HEK293T (cell line): Measurements from ENCODE around the gene SLC6A5.

Experiments
- ARNT ChIP-seq: fragments of 450-650 bp; IDR thresholded peaks from 2 replicates; pipeline ENCODE4 v1.6.1; 2017; ENCODE audit warnings: mild to moderate bottlenecking
- ELF4 ChIP-seq: fragments of 450-650 bp; IDR thresholded peaks from 2 replicates; pipeline ENCODE4 v1.6.1; 2017; ENCODE audit warnings: antibody characterized with exemption
- FOXA1 ChIP-seq: fragments of 450-650 bp; IDR thresholded peaks from 2 replicates; pipeline ENCODE4 v1.6.1; 2016; ENCODE audit warnings: mild to moderate bottlenecking
- L3MBTL2 ChIP-seq: fragments of 450-650 bp; conservative IDR thresholded peaks from 2 replicates; pipeline ENCODE4 v1.6.1; 2016; ENCODE audit warnings: mild to moderate bottlenecking
- LEF1 ChIP-seq: fragments of 450-650 bp; IDR thresholded peaks from 2 replicates; pipeline ENCODE4 v1.6.1; 2017; ENCODE audit warnings: mild to moderate bottlenecking, borderline replicate concordance
- SUZ12 ChIP-seq: fragments of 450-650 bp; IDR thresholded peaks from 2 replicates; pipeline ENCODE4 v1.6.1; 2016; ENCODE audit warnings: mild to moderate bottlenecking
- TARDBP ChIP-seq: fragments of 450-650 bp; IDR thresholded peaks from 2 replicates; pipeline ENCODE4 v1.6.1; 2016
- ZNF384 ChIP-seq: fragments of 450-650 bp; IDR thresholded peaks from 2 replicates; pipeline ENCODE4 v1.6.1; 2016

GRCh38 chr11:20559523-20560300, 39.7 kb upstream of the SLC6A5 start:
- TF ChIP-seq LEF1 (no peak), SUZ12 (no peak), ARNT (no peak), TARDBP (no peak), ZNF384 (no peak), FOXA1 (no peak), L3MBTL2 (no peak), ELF4 (no peak)
